Measurements from ENCODE around the gene DALRD3. TPM values are rescaled to one million over a fixed set of nuclear protein-coding genes. Genes with fewer than 3 reads are reported as not detected.

DALRD3 gene, protein sequence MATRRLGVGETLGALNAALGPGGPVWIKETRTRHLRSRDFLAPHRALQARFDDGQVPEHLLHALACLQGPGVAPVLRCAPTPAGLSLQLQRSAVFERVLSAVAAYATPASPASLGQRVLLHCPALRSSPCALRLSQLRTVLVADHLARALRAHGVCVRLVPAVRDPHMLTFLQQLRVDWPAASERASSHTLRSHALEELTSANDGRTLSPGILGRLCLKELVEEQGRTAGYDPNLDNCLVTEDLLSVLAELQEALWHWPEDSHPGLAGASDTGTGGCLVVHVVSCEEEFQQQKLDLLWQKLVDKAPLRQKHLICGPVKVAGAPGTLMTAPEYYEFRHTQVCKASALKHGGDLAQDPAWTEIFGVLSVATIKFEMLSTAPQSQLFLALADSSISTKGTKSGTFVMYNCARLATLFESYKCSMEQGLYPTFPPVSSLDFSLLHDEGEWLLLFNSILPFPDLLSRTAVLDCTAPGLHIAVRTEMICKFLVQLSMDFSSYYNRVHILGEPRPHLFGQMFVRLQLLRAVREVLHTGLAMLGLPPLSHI
- 52.5 and 55.8 TPM in 2 replicates for total RNA-seq

GRCh38 chr3:49017971-49018706 lies at the start of gene DALRD3:
DALRD3 (minus strand) TSS chr3:49018580; CDS start chr3:49018564, 16 bp downstream.

DNA sequence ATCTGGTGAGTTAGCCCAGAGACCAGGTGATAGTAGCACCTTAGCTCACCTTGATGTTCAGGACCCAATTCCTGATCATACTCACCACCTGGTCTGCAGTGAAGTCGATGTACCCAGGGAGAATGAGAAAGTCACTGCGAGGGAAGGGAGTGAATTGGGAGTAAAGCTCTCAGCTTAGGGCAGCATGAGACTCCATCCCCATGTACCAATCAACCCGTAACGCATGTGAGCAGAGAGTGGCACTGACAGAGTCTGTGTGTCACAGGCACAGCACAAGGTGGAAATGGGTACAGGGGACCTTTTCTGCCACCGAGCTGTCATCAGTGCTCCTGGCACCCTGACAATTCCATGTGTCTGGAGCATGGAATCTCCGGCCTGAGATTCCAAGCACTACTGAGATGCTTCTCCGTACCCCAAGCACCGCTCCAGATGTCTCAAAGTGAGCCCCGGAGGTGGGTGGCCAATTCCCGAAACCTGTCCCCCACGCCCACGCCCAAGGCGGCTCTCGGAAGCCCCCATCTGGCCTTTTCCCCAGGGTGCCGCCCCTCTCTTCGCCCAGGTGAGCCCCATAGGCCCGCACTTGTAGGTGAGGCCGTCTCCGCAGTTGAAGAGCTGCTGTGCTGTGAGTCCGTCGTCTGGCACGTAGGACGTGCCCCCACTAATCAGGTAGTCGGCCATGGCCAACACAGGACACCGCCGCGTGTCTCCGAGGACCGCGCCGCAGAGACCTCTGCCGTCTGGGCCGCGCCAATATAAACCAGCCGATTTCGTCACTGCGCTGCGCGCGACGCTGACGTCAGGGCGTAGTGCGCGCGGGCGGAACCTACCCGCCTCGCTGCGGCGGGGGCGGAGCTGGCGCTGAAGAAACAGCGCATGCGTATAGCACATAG lies 10.5 kb upstream of the DALRD3 start, which contains the start of gene IMPDH2:
IMPDH2 (minus strand) TSS at position 726 of the 890 bp plus-strand sequence; CDS start at position 678, 48 bp downstream.

GRCh38 chr3:49021813-49022687 lies 3.7 kb upstream of the DALRD3 start, which contains the start of gene NDUFAF3:
NDUFAF3 (plus strand) TSS chr3:49022121; CDS start chr3:49022145, 24 bp downstream.

GRCh38 chr3:49007068-49007770 lies 11.2 kb downstream of the DALRD3 start, which contains the start of gene WDR6:
WDR6 (plus strand) TSS chr3:49007391; CDS start chr3:49007432, 41 bp downstream.

GRCh38 chr3:48989796-48990635 lies 28.4 kb downstream of the DALRD3 start, which contains the start of gene P4HTM:
P4HTM (plus strand) TSS chr3:48990241; CDS start chr3:48990257, 16 bp downstream.

Other genes starting within 250 kb of the DALRD3 start
- 25.8 and 30.6 TPM in 2 replicates for gene PRKAR2A, start 170.7 kb downstream of the DALRD3 start, total RNA-seq
- gene SLC25A20, start 119.7 kb downstream of the DALRD3 start, total RNA-seq, result 31.6 and 34.6 TPM in 2 replicates
- gene ARIH2, start 99.7 kb downstream of the DALRD3 start, total RNA-seq, result 74.6 and 77.7 TPM in 2 replicates
- gene P4HTM, start 28.3 kb downstream of the DALRD3 start, total RNA-seq, result 39.0 and 50.3 TPM in 2 replicates
- 46.5 and 55.2 TPM in 2 replicates for gene WDR6, start 11.2 kb downstream of the DALRD3 start, total RNA-seq
- 94.3 and 111 TPM in 2 replicates for gene NDUFAF3, start 3.5 kb upstream of the DALRD3 start, total RNA-seq
- gene IMPDH2, start 10.8 kb upstream of the DALRD3 start, total RNA-seq, result 270 and 337 TPM in 2 replicates
- gene QRICH1, start 75.5 kb upstream of the DALRD3 start, total RNA-seq, result 51.3 and 59.6 TPM in 2 replicates
- gene QARS1, start 86.2 kb upstream of the DALRD3 start, total RNA-seq, result 187 and 230 TPM in 2 replicates
- 37.3 and 40.2 TPM in 2 replicates for gene USP19, start 102.2 kb upstream of the DALRD3 start, total RNA-seq
- 648 and 801 TPM in 2 replicates for gene LAMB2, start 114.5 kb upstream of the DALRD3 start, total RNA-seq
- 16.3 and 17.0 TPM in 2 replicates for gene CCDC71, start 147.8 kb upstream of the DALRD3 start, total RNA-seq
- 28.8 and 32.0 TPM in 2 replicates for gene KLHDC8B, start 153.0 kb upstream of the DALRD3 start, total RNA-seq